ENCODE measurements around the gene GPX4. TPM values are rescaled to one million over a fixed set of nuclear protein-coding genes. Genes with fewer than 3 reads are reported as not detected.
A peak's percentile ranks its signal among the peaks of the same experiment; 100 is the strongest.

The GPX4 gene
- total and polyA plus RNA-seq, 9 of the 15 experiments (the other 6 are each of a cell fraction or from before 2014, with no cell fraction given): 61.4 to 661 (median 349) TPM

- TF ChIP-seq, protein P1, sequence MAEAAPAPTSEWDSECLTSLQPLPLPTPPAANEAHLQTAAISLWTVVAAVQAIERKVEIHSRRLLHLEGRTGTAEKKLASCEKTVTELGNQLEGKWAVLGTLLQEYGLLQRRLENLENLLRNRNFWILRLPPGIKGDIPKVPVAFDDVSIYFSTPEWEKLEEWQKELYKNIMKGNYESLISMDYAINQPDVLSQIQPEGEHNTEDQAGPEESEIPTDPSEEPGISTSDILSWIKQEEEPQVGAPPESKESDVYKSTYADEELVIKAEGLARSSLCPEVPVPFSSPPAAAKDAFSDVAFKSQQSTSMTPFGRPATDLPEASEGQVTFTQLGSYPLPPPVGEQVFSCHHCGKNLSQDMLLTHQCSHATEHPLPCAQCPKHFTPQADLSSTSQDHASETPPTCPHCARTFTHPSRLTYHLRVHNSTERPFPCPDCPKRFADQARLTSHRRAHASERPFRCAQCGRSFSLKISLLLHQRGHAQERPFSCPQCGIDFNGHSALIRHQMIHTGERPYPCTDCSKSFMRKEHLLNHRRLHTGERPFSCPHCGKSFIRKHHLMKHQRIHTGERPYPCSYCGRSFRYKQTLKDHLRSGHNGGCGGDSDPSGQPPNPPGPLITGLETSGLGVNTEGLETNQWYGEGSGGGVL (CRISPR knock-in tag; IDR thresholded peaks at IDR 0.05): no peak
- TF ChIP-seq STAT5B (CRISPR knock-in tag; IDR thresholded peaks at IDR 0.05): no peak
- TF ChIP-seq ZNF23 (CRISPR knock-in tag; IDR thresholded peaks at IDR 0.05): no peak
- TF ChIP-seq NR4A1 (CRISPR knock-in tag; IDR thresholded peaks at IDR 0.05): no peak
- TF ChIP-seq NR4A1 (tag; IDR thresholded peaks at IDR 0.05): no peak
- TF ChIP-seq NBN (IDR thresholded peaks at IDR 0.05; ENCODE audit: low read depth): no peak
- 0 out of 2 replicates have a peak, but pooled peaks have one; percentile 11 for TF ChIP-seq CREM (IDR thresholded peaks at IDR 0.05; ENCODE audit: low read depth)
- peak; percentile 67 for TF ChIP-seq ELF1 (tag; IDR thresholded peaks at IDR 0.05)
- TF ChIP-seq ETV6 (IDR thresholded peaks at IDR 0.05; ENCODE audit: borderline replicate concordance in 1 of 2, low read depth in 2 of 2, low read length in 1 of 2): no peak
- no peak for TF ChIP-seq ETV6 (CRISPR knock-in tag; IDR thresholded peaks at IDR 0.05; ENCODE audit: borderline replicate concordance)
- no peak for TF ChIP-seq ZNF766 (CRISPR knock-in tag; conservative IDR thresholded peaks at IDR 0.05)
- TF ChIP-seq ZNF224 (CRISPR knock-in tag; IDR thresholded peaks at IDR 0.05): no peak
- no peak for TF ChIP-seq NONO (IDR thresholded peaks at IDR 0.05; ENCODE audit: low read depth in 2 of 2, low read length in 1 of 2)
- TF ChIP-seq MEF2A (IDR thresholded peaks at IDR 0.05; ENCODE audit: control insufficient read depth, low read depth, low read length): no peak
- no peak for TF ChIP-seq GATAD2B (IDR thresholded peaks at IDR 0.05; ENCODE audit: borderline replicate concordance)
- TF ChIP-seq ELF2 (CRISPR knock-in tag; IDR thresholded peaks at IDR 0.05): 0 out of 2 replicates have a peak, but pooled peaks have one; percentile 44
- TF ChIP-seq ZNF696 (CRISPR knock-in tag; conservative IDR thresholded peaks at IDR 0.05): no peak
- TF ChIP-seq, protein P2, sequence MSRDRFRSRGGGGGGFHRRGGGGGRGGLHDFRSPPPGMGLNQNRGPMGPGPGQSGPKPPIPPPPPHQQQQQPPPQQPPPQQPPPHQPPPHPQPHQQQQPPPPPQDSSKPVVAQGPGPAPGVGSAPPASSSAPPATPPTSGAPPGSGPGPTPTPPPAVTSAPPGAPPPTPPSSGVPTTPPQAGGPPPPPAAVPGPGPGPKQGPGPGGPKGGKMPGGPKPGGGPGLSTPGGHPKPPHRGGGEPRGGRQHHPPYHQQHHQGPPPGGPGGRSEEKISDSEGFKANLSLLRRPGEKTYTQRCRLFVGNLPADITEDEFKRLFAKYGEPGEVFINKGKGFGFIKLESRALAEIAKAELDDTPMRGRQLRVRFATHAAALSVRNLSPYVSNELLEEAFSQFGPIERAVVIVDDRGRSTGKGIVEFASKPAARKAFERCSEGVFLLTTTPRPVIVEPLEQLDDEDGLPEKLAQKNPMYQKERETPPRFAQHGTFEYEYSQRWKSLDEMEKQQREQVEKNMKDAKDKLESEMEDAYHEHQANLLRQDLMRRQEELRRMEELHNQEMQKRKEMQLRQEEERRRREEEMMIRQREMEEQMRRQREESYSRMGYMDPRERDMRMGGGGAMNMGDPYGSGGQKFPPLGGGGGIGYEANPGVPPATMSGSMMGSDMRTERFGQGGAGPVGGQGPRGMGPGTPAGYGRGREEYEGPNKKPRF (IDR thresholded peaks at IDR 0.05; ENCODE audit: low read depth, low read length): no peak
- no peak for TF ChIP-seq ZNF217 (CRISPR knock-in tag; IDR thresholded peaks at IDR 0.05)
- no peak for TF ChIP-seq MEIS2 (IDR thresholded peaks at IDR 0.05; ENCODE audit: partially characterized antibody)
- no peak for TF ChIP-seq ZKSCAN3 (CRISPR knock-in tag; IDR thresholded peaks at IDR 0.05)
These were observed 28.1 kb downstream of the GPX4 start (continued) for GRCh38 chr19:1131718-1132551.
